NCI-H82 treated with DMSO at 0.1 percent for 48 hours (cell line): Measurements from ENCODE around the gene LRIT1.

Source experiments
- DNase-seq: peaks from one replicate; lab custom pipeline; 2025; ENCODE audit not compliant: unreplicated experiment; lab: John Stamatoyannopoulos, UW

The LRIT1 gene

DNA sequence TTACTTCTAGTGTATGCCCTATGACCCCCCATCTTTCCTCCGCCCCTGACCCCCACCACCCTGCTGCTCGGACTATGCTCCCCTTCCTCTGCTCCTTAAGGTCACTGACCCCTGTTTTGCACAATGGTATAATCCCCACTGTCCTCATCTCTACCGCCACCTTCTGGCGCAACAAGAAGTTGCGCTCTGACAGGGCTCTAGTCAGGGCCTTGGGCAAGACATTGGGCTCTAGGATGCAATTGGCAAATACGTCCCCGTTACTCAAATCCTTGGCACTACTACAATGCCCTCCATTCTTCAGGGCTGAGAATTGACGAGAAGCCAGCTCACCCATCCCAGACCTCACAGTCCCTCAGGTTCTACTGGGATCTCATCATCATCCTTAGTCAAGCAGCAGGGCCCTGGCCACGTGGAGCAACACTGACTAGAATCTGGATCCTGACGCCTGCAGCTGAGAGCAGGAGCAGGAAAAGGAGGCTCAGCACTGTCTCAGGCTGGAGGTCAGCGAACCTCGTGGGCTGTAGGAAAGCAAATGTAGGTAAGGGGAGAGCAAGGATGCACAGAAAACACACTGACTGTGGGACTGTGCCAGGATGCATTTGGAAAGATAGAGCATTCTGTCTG lies 26.6 kb downstream of the LRIT1 start:
- DNase-seq: no peak

- DNase-seq: no peak
These were observed 27.2 kb downstream of the LRIT1 start for GRCh38 chr10:84214046-84214572.

- no peak for DNase-seq
These were observed 28.3 kb downstream of the LRIT1 start for GRCh38 chr10:84213076-84213475.

DNA sequence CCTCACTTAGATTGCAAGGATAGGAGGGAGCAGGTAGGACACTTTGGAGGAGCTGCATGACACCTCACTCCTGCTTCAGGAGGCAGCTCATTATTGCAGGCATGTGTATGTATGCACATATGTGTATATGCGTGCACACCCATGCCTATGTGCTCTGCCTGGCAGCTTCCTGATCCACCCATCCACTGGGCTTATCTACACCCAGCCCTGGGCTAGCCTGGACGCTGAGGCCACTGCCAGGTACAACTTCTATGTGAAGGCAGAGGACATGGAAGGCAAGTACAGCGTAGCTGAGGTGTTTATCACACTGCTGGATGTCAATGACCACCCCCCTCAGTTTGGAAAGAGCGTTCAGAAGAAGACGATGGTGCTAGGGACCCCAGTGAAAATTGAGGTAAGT lies 29.3 kb downstream of the LRIT1 start:
- no peak for DNase-seq

DNA sequence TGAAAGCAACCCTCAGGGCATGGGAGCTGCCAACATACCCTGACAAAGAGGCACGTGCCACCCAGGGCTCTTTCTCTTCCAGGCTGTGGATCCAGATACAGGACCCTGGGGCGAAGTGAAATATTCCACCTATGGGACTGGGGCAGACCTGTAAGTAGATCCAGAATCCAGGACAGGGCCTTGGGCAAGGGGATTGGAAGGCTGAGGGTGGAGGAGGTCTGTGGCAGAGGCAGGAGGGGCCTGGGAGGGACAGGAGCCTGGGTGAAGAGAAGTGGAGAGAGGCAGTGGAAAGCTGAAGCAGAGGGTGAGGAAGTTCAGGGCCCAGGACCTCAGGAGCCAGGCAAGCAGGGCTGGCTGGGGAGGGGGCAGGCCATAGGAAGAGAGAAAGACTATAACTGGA lies 29.8 kb downstream of the LRIT1 start:
- no peak for DNase-seq

GRCh38 chr10:84208023-84208422 lies 33.3 kb downstream of the LRIT1 start:
- no peak for DNase-seq

DNA sequence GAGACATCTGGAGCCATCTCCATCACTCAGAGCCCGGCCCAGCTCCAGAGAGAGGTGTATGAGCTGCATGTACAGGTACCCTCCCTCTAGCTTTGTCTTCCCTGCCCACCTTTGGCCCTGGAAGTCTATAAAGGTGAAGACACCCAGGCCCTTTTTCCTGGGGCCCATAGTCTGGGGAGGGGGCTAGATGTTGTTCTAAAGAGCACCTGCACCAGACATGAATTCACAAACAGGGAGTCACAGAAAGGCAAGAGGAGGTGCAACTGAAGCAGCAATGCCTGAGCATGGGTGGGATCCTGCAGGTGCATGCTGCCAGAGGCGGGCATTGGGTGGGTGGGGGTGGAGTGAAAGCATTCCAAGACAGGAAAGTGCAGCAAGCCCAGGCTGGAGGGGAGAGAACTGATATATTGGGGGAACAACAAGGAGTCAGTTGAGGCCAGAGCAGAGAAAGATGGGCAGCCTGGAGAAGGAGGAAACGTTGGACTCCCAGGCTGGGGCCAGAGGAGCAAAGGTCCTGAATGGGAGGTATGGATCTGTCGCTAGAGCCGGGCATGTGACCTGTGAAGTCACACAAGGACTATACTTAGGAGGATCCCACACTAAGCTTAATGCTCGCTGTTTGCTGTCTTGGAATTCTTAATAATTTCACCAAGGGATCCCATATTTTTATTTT lies 35.4 kb downstream of the LRIT1 start:
- DNase-seq: no peak

GRCh38 chr10:84205049-84205852 lies 36.1 kb downstream of the LRIT1 start:
- peak; percentile 10 for DNase-seq

DNA sequence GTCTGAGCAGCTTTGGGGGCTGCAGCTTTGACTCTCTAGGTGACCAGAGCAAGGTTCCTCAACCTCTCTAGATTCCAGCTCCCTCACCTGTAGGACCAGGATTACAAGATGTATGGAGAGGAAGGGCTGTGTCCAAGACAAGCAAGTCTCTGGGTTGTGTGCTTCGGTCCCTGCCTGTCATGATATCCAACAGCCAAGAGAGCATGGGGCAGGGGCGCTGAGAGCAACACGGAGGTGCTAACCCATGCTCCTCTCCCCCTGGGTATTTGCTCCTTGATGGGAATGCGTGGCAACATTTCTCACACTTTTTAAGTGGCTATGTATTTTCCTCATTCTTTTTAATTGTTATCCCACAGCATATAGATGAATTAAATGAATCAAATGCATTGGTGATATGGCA lies 36.7 kb downstream of the LRIT1 start:
- DNase-seq: no peak

DNA sequence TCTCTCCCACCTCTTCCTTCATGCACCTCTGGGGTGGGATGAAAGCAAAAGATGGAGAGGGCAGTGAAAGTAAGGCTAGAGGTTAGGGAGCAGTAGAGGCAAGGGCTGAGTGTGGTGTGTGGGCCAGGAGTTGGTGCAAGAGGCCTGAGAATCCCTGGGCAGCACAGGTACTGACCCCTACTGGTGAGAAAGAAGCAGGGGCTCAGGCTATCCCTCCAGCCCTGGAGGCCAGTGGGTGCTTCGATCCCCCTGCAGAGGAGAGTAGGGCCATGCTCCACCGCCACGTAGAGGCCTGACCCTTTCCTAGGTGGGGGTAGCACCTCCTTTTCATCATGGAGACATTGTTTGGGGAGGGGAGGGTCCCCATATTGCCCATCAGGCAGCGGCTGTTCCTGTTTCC lies 37.2 kb downstream of the LRIT1 start:
- DNase-seq: peak; percentile 14

DNA sequence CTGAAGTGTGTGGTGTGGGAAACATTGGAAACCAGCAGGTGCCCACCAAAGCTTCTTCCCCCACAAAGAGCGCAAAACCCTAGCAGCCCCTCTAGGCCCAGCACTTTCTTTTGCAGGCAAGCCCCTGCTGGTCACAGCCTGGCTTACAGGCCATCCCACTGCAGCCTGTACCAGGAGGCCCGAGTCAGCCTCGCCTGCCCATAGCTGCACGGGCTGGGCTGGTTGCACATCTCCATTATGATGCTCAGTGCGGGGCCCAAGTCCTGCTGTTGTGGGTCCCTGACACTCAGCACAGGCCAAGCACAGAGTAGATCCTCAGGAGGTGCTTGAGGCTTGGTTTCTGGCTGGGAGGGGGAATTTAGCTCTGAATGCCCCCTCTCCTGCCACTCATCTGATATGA lies 39.0 kb downstream of the LRIT1 start:
- no peak for DNase-seq

DNA sequence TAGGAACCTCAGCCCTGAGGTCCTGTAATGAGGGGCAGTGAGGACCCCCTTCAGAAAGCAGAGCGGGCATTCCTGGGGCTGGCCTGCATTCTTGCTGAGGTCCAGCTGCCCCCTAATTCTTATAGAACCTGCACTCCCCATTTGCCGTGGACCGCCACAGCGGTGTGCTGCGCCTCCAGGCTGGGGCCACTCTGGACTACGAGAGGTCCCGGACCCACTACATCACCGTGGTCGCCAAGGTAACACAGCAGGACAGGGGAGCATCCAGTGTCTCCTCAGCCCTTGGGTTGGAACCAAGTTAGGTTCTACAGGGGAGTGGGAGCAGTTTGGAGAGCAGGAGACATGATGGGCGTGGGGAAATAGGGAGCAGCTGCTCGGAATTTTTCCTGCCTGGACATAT lies 39.7 kb downstream of the LRIT1 start:
- no peak for DNase-seq

GRCh38 chr10:84201244-84201606 lies 40.1 kb downstream of the LRIT1 start:
- DNase-seq: no peak

DNA sequence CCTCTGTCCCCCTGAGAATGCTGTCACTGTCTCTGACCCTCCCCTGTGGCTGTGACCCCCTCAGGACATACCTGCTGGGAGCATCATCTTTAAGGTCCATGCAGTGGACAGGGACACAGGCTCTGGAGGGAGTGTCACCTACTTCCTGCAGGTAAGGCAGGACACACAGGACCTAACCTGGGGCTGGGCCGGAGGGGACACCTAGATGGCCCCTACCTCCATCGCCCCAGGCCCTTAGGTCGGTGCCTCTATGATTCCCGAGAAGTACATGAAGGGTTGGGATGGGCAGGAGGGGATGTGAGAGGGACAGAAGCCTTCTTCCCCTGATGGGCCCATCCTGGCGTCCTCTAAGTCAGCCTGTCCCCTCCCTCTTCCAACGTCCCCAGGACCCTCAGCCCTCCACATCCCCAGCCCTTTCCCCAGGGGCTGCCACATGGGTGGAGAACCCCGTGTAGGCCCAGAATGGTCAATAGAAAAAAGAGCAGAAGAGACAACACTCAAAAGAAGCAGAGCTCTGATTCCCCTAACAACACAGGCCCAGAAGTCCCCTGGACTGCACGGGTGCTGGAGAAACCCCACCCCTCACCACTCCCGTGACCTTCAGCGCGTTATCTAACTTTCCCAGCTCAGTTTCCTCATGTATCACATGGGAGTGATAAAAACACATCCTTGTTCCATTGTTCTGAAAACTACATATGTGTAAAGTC lies 40.7 kb downstream of the LRIT1 start:
- DNase-seq: no peak

DNA sequence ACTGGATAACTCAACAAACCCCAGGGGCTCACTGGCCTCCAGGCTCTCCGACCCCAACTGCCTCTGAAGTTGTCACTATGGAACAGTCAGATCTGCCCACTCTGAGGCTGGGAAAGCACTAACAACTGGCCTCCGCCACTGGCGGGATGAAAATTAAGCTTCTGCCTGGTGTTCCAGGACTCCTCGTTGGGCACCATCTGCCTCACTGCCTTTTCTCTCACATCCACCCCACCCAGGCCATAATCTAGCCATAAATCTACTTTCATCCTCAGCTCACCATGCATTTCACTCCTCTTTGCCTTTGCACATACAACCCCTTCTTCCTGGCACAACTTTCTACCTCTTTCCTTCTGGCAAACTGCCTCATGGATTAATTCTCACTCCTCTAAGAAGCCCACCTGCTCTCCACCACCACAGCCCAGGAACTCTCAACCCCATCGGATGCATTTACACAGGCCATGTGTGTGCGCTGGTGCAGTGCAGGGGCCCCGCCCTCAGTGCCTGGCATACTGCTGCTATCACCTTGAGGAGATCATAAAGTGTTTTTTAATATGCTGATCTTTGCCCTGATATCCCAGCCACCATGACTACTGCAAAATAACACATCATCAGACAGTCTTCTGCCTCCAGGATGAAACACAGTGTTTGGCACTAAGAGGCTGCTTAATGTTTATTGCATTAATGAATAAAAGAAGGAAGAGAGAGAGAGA lies 43.0 kb downstream of the LRIT1 start:
- DNase-seq: peak; percentile 10

- no peak for DNase-seq
These were observed 43.7 kb downstream of the LRIT1 start for GRCh38 chr10:84197643-84198042.

DNA sequence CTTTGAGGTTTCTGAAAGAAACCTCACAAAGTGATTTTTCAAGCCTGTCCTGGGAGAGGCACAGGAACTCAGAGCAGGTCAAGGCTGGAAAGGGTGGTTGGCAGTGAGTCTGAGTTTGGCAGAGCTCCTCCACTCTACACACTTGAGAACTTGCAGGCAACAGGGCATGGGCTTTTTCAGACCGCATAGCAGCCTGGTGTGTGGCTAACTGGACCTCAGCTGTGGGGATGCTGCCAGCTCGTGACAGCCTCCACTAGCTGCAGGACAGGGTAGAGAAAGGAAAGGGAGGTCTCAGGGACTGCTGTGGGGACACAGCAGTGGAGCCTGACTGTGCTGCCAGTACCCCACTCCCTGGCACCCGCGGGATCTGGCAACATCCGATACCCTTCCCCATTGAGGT lies 44.4 kb downstream of the LRIT1 start:
- no peak for DNase-seq

DNA sequence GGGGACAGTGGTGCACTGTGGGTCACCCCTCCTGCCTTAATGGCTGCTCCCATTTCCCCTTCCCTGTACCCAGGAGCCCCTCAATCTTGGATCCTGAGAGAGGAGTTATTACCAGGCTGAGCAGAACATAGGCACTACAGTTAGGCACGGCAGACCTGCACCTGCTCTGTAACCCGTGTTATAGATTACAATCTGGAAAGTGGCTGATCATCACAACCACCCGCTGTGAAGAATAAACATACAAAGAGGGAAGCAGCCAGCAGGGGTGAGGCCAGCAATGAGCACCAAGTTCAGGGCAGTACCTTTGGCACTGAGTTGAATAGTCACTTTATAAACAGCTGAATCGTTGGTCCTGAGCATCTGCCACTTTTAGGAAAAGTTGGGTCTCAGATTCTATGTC lies 45.3 kb downstream of the LRIT1 start:
- DNase-seq: no peak

DNA sequence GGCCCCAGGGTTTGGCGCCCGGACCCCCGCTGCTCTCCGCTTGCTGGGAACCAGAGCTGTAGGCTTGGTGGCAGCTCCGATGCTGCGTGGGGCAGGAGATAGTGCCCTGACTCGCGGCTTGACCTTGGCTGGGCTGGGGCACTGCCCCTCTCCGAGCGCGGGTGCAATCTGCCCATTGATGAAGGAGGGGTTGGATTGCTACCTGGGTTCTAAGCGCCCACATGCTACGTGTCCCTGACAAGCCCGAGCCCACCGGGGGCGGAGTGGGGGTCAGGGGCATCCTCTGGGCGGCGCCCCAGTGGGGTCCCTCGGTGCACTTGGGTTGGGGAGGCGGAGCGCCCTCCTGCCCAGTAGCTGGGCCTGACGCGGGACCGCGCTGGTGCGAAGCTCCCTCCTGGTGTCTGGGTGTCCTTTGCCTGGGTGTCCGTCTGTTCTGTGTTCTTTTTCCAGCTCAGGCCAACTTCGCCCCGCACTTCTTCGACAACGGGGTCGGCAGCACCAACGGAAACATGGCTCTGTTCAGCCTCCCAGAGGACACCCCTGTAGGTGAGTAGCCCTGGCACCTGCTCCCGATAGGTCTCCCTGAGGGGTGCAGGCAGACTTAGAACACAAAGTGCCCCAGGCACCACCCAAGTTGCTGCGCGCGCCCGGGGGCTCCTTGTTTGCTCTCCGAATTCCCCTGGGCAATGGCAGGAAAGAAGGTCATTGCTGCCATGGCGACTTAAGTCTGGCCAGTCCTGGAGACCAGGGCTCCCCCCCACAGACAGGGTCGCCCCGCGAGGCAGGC lies 46.1 kb downstream of the LRIT1 start:
- DNase-seq: no peak

DNA sequence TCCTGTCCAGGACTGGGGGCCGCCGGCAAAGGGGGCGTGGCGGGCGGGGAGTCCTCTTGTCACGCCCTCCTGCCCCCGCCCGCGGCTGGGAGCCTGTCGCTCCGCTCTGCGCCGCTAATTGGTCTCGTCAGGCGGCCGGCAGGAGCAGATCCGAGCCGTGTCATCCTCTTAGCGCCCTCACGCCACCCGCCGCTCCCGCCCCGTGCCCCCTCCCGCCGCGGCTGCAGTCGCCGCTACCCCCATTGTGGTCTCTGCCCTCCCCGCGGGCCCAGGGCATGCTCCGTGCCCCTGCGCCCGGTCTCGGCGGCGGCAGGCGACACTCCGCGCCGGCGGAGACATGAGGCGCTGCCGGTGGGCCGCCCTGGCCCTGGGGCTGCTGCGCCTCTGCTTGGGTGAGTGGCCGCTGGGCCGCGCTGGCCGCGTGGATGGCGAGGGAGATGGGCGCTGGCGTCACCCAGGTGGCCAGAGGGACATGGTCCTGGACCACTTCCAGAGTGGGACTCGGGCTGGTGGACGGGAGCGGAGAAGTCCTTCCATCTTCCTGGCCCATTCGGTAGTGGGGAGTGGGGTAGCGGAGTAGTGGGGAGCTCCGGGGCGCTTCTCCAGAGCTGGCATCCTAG lies 46.8 kb downstream of the LRIT1 start, which contains the start of gene CDHR1:
Gene CDHR1 (plus strand): TSS at position 114 of the 620 bp plus-strand sequence. CDS start 224 bp downstream, at position 338.
- peak; percentile 25 for DNase-seq
